Endodermal cell (in vitro differentiated cells): ENCODE measurements around the gene OR8B8. TPM values are rescaled to one million over a fixed set of nuclear protein-coding genes. Genes with fewer than 3 reads are reported as not detected.

Experiments
- DNase-seq: peaks from one replicate; pipeline ENCODE4 v3.0.0-alpha.2; 2017
- H3K27ac ChIP-seq: 2 replicates; pipeline ENCODE4 v1.5.1; 2013; ENCODE audit warnings: mild to moderate bottlenecking, low read depth, low read length, moderate library complexity
- H3K27me3 ChIP-seq: 2 replicates; pipeline ENCODE4 v1.6.1; 2013; ENCODE audit warnings: mild to moderate bottlenecking, low read length, moderate library complexity; ENCODE audit not compliant: insufficient read depth, control insufficient read depth, poor library complexity, severe bottlenecking
- H3K36me3 ChIP-seq: 2 replicates; pipeline ENCODE4 v1.7.0; 2013; ENCODE audit warnings: mild to moderate bottlenecking, low read length, moderate library complexity; ENCODE audit not compliant: control insufficient read depth, insufficient read depth
- H3K4me1 ChIP-seq: one replicate; pipeline ENCODE4 v1.7.0; 2013; ENCODE audit warnings: low read length; ENCODE audit not compliant: control insufficient read depth, insufficient read depth
- H3K4me3 ChIP-seq: 2 replicates; pipeline ENCODE4 v1.5.1; 2013; ENCODE audit warnings: mild to moderate bottlenecking, low read length, moderate library complexity
- H3K9ac ChIP-seq: 2 replicates; pipeline ENCODE4 v1.6.1; 2013; ENCODE audit warnings: mild to moderate bottlenecking, low read length, moderate library complexity; ENCODE audit not compliant: poor library complexity, severe bottlenecking; ENCODE audit errors: extremely low read depth
- H3K9me3 ChIP-seq: 2 replicates; pipeline ENCODE4 v1.6.1; 2013; ENCODE audit warnings: mild to moderate bottlenecking, low read length, moderate library complexity; ENCODE audit not compliant: control insufficient read depth
- H3K27ac Mint-ChIP-seq: 2 replicates; pipeline ENCODE4 v1.8.0; 2020; ENCODE audit warnings: mixed read lengths
- H3K27me3 Mint-ChIP-seq: 2 replicates; pipeline ENCODE4 v1.8.0; 2021; ENCODE audit warnings: mild to moderate bottlenecking, mixed read lengths; ENCODE audit not compliant: insufficient read depth
- H3K36me3 Mint-ChIP-seq: 2 replicates; pipeline ENCODE4 v1.8.0; 2020; ENCODE audit warnings: low read depth, mixed read lengths
- H3K4me1 Mint-ChIP-seq: 2 replicates; pipeline ENCODE4 v1.8.0; 2020; ENCODE audit warnings: mixed read lengths
- H3K4me3 Mint-ChIP-seq: 2 replicates; pipeline ENCODE4 v1.8.0; 2020; ENCODE audit warnings: mild to moderate bottlenecking, moderate library complexity, mixed read lengths
- H3K9me3 Mint-ChIP-seq: 2 replicates; pipeline ENCODE4 v1.8.0; 2020; ENCODE audit warnings: mild to moderate bottlenecking, mixed read lengths
- WGBS, 2 experiments: methylation state at CpG; one replicate each; pipeline versions ENCODE4 v1.1.5 to v1.1.7; 2013; ENCODE audit warnings: missing lambda C conversion rate in 2 of 2, mixed read lengths in 1 of 2; ENCODE audit not compliant: insufficient coverage in 1 of 2, insufficient read length in 1 of 2; 5-methylcytosine and 5-hydroxymethylcytosine counted together
- total RNA-seq, 2 donors: library from RNA; stranded (reverse); fragmentation: NEBNext Ultra II Directional in 1 of 2; extraction: Animal tissue kit (Norgen Biotek cat#: 25700) in 1 of 2; gene quantifications; 2 replicates in 1 of 2; 3 replicates in 1 of 2; pipeline ENCODE4 v1.2.1, GENCODE V29; 2021
- TF ChIP-seq, protein P1 (sequence below): fragments of 200-600 bp; sonication (generic); conservative IDR thresholded peaks from 2 replicates; pipeline ENCODE4 v1.5.0; 2021; ENCODE audit warnings: antibody characterized with exemption, mild to moderate bottlenecking

The OR8B8 gene
- total RNA-seq, 2 donors from 2014 or later = not detected

DNA sequence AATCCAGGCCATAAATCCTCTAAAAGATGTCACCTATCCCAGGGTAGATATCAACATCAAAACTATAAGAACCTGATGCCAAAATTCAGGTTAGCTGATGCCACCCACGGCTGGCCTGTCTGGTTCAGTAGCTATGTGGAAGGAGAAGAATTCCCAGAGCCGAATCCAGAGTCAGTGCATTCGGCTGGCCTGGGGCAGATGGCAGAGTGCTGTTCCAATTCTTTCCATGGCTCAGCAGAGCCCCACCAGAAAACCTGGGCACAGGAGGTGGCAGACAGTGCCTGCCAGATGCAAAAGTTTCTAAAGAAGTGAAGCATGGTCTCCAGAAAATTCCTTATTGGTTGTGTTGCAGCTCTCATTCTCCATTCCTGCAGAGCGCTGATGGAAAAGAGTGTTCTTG lies 19.9 kb upstream of the OR8B8 start:
- Histone ChIP-seq H3K9ac (no peak overlapping the region), H3K36me3 (no peaks in the 10 kb centered on the region), H3K4me3 (no peak overlapping the region), H3K27ac (no peak overlapping the region), H3K4me1 (no peaks in the 10 kb centered on the region), H3K27me3 (peaks cover 4% of the 10 kb centered on the region), H3K9me3 (no peaks in the 10 kb centered on the region)
- Mint-ChIP-seq H3K9me3 (no peaks in the 10 kb centered on the region), H3K36me3 (no peaks in the 10 kb centered on the region), H3K27me3 (peaks cover 6% of the 10 kb centered on the region), H3K4me1 (no peaks in the 10 kb centered on the region), H3K27ac (no peak overlapping the region), H3K4me3 (no peak overlapping the region)
- WGBS, 2 experiments = 92 to 93% methylated on average over 4 of the region's 4 CpGs
- TF ChIP-seq, protein P1, sequence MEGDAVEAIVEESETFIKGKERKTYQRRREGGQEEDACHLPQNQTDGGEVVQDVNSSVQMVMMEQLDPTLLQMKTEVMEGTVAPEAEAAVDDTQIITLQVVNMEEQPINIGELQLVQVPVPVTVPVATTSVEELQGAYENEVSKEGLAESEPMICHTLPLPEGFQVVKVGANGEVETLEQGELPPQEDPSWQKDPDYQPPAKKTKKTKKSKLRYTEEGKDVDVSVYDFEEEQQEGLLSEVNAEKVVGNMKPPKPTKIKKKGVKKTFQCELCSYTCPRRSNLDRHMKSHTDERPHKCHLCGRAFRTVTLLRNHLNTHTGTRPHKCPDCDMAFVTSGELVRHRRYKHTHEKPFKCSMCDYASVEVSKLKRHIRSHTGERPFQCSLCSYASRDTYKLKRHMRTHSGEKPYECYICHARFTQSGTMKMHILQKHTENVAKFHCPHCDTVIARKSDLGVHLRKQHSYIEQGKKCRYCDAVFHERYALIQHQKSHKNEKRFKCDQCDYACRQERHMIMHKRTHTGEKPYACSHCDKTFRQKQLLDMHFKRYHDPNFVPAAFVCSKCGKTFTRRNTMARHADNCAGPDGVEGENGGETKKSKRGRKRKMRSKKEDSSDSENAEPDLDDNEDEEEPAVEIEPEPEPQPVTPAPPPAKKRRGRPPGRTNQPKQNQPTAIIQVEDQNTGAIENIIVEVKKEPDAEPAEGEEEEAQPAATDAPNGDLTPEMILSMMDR = no peak
- DNase-seq = no peak

- Mint-ChIP-seq H3K9me3 (peaks cover 2% of the 10 kb centered on the region), H3K36me3 (no peaks in the 10 kb centered on the region), H3K27me3 (peaks cover 2% of the 10 kb centered on the region), H3K4me1 (no peaks in the 10 kb centered on the region), H3K4me3 (no peak overlapping the region), H3K27ac (no peak overlapping the region)
- TF ChIP-seq, protein P1 = peak; percentile 48
- peaks cover under 1% of the 10 kb centered on the region for H3K27me3 ChIP-seq
- DNase-seq = no peak
- no peak overlapping the region for H3K27ac ChIP-seq
- no peak overlapping the region for H3K9ac ChIP-seq
- H3K36me3 ChIP-seq = no peaks in the 10 kb centered on the region
- 86 to 89% methylated on average over 2 to 5 of the region's 5 CpGs for WGBS, 2 experiments
- no peaks in the 10 kb centered on the region for H3K9me3 ChIP-seq
- no peak overlapping the region for H3K4me3 ChIP-seq
- H3K4me1 ChIP-seq = no peaks in the 10 kb centered on the region
Measured at GRCh38 chr11:124463990-124464389, 18.5 kb upstream of the OR8B8 start.

- no peaks in the 10 kb centered on the region for H3K36me3 ChIP-seq
- H3K27ac ChIP-seq = no peak overlapping the region
- DNase-seq = no peak
- no peak overlapping the region for H3K4me3 ChIP-seq
- H3K9me3 ChIP-seq = no peaks in the 10 kb centered on the region
- Mint-ChIP-seq H3K27me3 (peaks cover 2% of the 10 kb centered on the region), H3K4me3 (no peak overlapping the region), H3K9me3 (peaks cover 2% of the 10 kb centered on the region), H3K27ac (no peak overlapping the region), H3K36me3 (no peaks in the 10 kb centered on the region), H3K4me1 (no peaks in the 10 kb centered on the region)
- no peaks in the 10 kb centered on the region for H3K27me3 ChIP-seq
- no peak overlapping the region for H3K9ac ChIP-seq
- WGBS, 2 experiments = 92% methylated on average over 3 of the region's 3 CpGs; no CpG with 5 or more reads in 1 of the 2 experiments
- TF ChIP-seq, protein P1 = no peak
- H3K4me1 ChIP-seq = no peaks in the 10 kb centered on the region
Measured at GRCh38 chr11:124463324-124463723, 17.8 kb upstream of the OR8B8 start.
